ENCODE results near the gene C1orf53. TPM values are rescaled to one million over a fixed set of nuclear protein-coding genes. Genes with fewer than 3 reads are reported as not detected.

Gene C1orf53
- polyA plus RNA-seq, 3 donors, result 1.5 to 8.3 (median 5.6) TPM

- 31% methylated on average over 9 of the region's 11 CpGs for WGBS (ENCODE audit: insufficient coverage)
- Mint-ChIP-seq H3K4me1 (peaks cover 30% of the 10 kb centered on the region), H3K27me3 (ENCODE audit: low read depth in 3 of 3) (peaks cover 63 to 71% (median 69%) of the 10 kb centered on the region in 3 donors), H3K4me3 (peak overlapping the region in 1 of 2 donors; percentile 99), H3K36me3 (peaks cover 0 to 14% of the 10 kb centered on the region in 2 donors), H3K9me3 (peaks cover 0 to 10% (median 6%) of the 10 kb centered on the region in 7 donors), H3K27ac (peak overlapping the region in 1 of 7 donors; percentile 60)
- H3K79me2 ChIP-seq (ENCODE audit: insufficient read depth, low read length), result no peaks in the 10 kb centered on the region
- H3K9me3 ChIP-seq (replicated peaks in 1 of 2; ENCODE audit: control insufficient read depth in 1 of 2, insufficient read depth in 1 of 2, low read length in 2 of 2), result peaks cover 0 to 27% of the 10 kb centered on the region in 2 donors
- H3K36me3 ChIP-seq (replicated peaks in 1 of 2; ENCODE audit: control insufficient read depth in 1 of 2, insufficient read depth in 2 of 2, low read length in 2 of 2), result no peaks in the 10 kb centered on the region
- peaks cover 11 to 15% of the 10 kb centered on the region in 2 donors for H3K4me1 ChIP-seq (ENCODE audit: control insufficient read depth in 1 of 2, insufficient read depth in 2 of 2, low read length in 2 of 2)
- no peak for DNase-seq
- H3K4me3 ChIP-seq (replicated peaks in 1 of 3; ENCODE audit: low read depth in 2 of 3, low read length in 3 of 3), result no peak overlapping the region
- peaks cover 64 to 67% of the 10 kb centered on the region in 2 donors for H3K27me3 ChIP-seq (ENCODE audit: control insufficient read depth in 2 of 2, insufficient read depth in 2 of 2, low read length in 2 of 2)
- no peak overlapping the region for H3K9ac ChIP-seq (ENCODE audit: insufficient read depth, low read length, poor library complexity, severe bottlenecking)
- H3K27ac ChIP-seq (ENCODE audit: low read depth in 1 of 2, low read length in 2 of 2), result no peak overlapping the region
- intact Hi-C loops (cut with micrococcal nuclease), result no loop called here
- no peak overlapping the region for H2AFZ ChIP-seq (ENCODE audit: insufficient read depth, low read depth, low read length, poor library complexity, severe bottlenecking)
- no peak for TF ChIP-seq CTCF (IDR thresholded peaks at IDR 0.05)
- no peaks in the 10 kb centered on the region for H4K20me1 ChIP-seq (ENCODE audit: insufficient read depth, low read length)
- H3K4me2 ChIP-seq (replicated peaks; ENCODE audit: extremely low read depth, low read length, poor library complexity, severe bottlenecking), result no peak overlapping the region
Measured at GRCh38 chr1:197904126-197904787, 1.8 kb downstream of the C1orf53 start.

DNA sequence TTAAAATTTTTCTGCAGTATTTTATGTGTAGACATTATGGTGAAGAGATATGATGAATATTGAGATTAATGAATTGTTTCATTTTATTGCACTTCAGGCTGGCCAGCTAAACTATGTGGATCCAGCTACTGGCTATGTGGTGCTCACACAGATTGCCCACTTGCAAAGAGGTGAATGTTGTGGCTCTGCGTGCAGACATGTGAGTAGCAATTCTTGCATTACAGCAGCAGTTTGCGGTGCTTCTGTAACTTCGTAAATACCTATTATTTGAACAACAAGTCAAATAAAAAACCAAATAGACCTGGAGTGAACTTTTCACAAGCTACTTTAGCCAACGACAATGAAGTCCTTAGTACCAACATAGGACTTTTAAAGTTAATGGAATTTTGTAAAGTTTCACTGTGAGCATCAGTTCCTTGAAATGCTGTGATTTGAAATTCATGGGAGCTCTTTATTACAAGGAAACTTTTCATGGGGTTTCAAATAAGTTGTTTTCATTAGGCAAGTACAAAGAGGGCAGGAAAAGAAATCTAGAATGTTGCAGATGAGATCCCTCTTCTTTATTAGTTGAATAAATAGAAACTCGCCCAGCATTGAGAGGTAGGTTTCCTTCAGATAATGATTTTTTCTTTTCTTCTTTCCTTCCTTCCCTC lies 3.4 kb downstream of the C1orf53 start:
- Mint-ChIP-seq H3K4me3 (peak overlapping the region in 1 of 2 donors; percentile 64), H3K27me3 (ENCODE audit: low read depth in 3 of 3) (peaks cover 78 to 83% (median 81%) of the 10 kb centered on the region in 3 donors)
- H3K79me2 ChIP-seq (ENCODE audit: insufficient read depth, low read length), result no peaks in the 10 kb centered on the region

More for the DNA sequence above, 3.4 kb downstream of the C1orf53 start:
- no peak overlapping the region for H3K27ac Mint-ChIP-seq
- intact Hi-C loops (cut with micrococcal nuclease), result no loop called here
- WGBS (ENCODE audit: insufficient coverage), result 40% methylated on average over 1 of the region's 5 CpGs
- no peak overlapping the region for H3K27ac ChIP-seq (ENCODE audit: low read depth in 1 of 2, low read length in 2 of 2)
- peaks cover 78 to 79% of the 10 kb centered on the region in 2 donors for H3K27me3 ChIP-seq (ENCODE audit: control insufficient read depth in 2 of 2, insufficient read depth in 2 of 2, low read length in 2 of 2)
- peaks cover 5 to 36% of the 10 kb centered on the region in 2 donors for H3K9me3 ChIP-seq (replicated peaks in 1 of 2; ENCODE audit: control insufficient read depth in 1 of 2, insufficient read depth in 1 of 2, low read length in 2 of 2)
- H3K36me3 Mint-ChIP-seq, result peaks cover 0 to 18% of the 10 kb centered on the region in 2 donors
- H3K4me3 ChIP-seq (replicated peaks in 1 of 3; ENCODE audit: low read depth in 2 of 3, low read length in 3 of 3), result no peak overlapping the region
- no peak overlapping the region for H3K4me2 ChIP-seq (replicated peaks; ENCODE audit: extremely low read depth, low read length, poor library complexity, severe bottlenecking)
- DNase-seq, result no peak
- H4K20me1 ChIP-seq (ENCODE audit: insufficient read depth, low read length), result no peaks in the 10 kb centered on the region
- TF ChIP-seq CTCF (IDR thresholded peaks at IDR 0.05), result no peak
- no peaks in the 10 kb centered on the region for H3K36me3 ChIP-seq (replicated peaks in 1 of 2; ENCODE audit: control insufficient read depth in 1 of 2, insufficient read depth in 2 of 2, low read length in 2 of 2)
- no peak overlapping the region for H3K9ac ChIP-seq (ENCODE audit: insufficient read depth, low read length, poor library complexity, severe bottlenecking)
- H3K9me3 Mint-ChIP-seq, result peaks cover 0 to 14% (median 12%) of the 10 kb centered on the region in 7 donors
- peaks cover 15 to 17% of the 10 kb centered on the region in 2 donors for H3K4me1 ChIP-seq (ENCODE audit: control insufficient read depth in 1 of 2, insufficient read depth in 2 of 2, low read length in 2 of 2)
- no peak overlapping the region for H2AFZ ChIP-seq (ENCODE audit: insufficient read depth, low read depth, low read length, poor library complexity, severe bottlenecking)
- peaks cover 38% of the 10 kb centered on the region for H3K4me1 Mint-ChIP-seq

Measured in CD14-positive monocyte (primary cell).